Fibroblast of the aortic adventitia (primary cell): ENCODE measurements around the gene DOCK2. TPM values are rescaled to one million over a fixed set of nuclear protein-coding genes. Genes with fewer than 3 reads are reported as not detected.

Source experiments
- DNase-seq: peaks from one replicate; pipeline ENCODE4 v3.0.0-alpha.2; 2010; ENCODE audit warnings: low read depth
- H3K4me3 ChIP-seq: 2 replicates; pipeline ENCODE4 v1.5.1; 2011; ENCODE audit warnings: low read depth, mild to moderate bottlenecking, control low read depth, low read length, moderate library complexity
- CTCF ChIP-seq: IDR thresholded peaks from 2 replicates; pipeline ENCODE4 v1.5.1; 2011; ENCODE audit warnings: mild to moderate bottlenecking, low read length, control low read depth, inconsistent platforms; ENCODE audit not compliant: insufficient read depth
- total RNA-seq: library from RNA; depleted of rRNA; stranded (reverse); fragments of >200 nt; gene quantifications from 2 replicates; pipeline ENCODE4 v1.2.3, GENCODE V29; 2012; ENCODE audit warnings: low replicate concordance

The DOCK2 gene
- total RNA-seq, 1 donor, result 4.6 TPM

DNA sequence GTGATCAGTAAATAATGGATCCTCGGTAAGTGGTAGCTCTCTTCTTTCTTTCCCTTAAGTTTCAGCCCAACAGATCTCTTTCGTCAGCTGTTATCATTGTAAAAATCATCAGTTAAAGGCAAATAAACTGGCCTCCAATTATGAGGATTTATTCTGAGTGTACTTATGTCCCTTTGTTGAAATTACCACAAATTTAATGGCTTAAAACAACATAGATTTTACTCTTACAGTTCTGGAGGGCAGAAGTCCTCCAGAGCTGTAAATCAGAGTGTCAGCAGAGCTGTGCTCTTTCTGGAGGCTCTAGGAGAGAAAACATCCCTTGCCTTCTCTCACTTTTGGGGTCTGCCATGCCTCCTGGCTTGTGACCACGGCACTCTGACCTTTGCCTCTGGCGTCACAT lies 238.7 kb downstream of the DOCK2 start:
- no peak for DNase-seq
- TF ChIP-seq CTCF, result no peak
- no peak overlapping the region for H3K4me3 ChIP-seq

GRCh38 chr5:169876386-169876785 lies 239.3 kb downstream of the DOCK2 start:
- TF ChIP-seq CTCF, result no peak
- DNase-seq, result peak; percentile 28
- H3K4me3 ChIP-seq, result no peak overlapping the region

- TF ChIP-seq CTCF, result no peak
- no peak overlapping the region for H3K4me3 ChIP-seq
- no peak for DNase-seq
Observed at GRCh38 chr5:169880012-169880663, 243.1 kb downstream of the DOCK2 start.

GRCh38 chr5:169880785-169881184 lies 243.7 kb downstream of the DOCK2 start:
- DNase-seq, result no peak
- H3K4me3 ChIP-seq, result no peak overlapping the region
- TF ChIP-seq CTCF, result no peak

DNA sequence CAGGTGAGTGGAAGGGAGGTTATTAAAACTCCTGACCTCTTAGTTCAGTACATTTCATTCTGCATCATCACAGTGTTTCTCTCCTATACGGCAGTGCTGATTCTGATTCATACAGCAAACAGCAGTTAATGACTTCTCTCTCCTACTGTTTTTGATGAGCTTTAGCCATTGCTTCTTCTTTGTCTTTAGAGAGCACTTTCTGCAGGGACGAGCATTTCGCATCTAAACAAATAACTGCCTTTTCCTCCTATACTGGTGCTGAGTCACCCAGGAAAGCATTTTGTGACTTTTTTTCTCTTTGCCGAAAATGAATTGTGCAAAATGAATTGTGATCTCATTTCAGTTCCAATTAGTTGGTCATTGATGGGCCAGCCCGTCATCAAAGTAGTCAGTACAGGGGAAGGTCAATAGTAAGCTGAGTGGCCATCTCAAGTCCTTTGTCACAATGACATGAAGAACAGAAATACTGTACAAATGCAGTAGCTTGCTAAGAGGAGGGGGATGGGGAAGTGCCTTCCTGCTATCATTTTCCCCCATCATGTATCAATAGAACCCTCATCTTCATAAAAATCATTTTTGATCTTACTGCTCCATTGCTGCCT lies 244.7 kb downstream of the DOCK2 start:
- H3K4me3 ChIP-seq, result no peak overlapping the region
- no peak for TF ChIP-seq CTCF
- DNase-seq, result no peak

DNA sequence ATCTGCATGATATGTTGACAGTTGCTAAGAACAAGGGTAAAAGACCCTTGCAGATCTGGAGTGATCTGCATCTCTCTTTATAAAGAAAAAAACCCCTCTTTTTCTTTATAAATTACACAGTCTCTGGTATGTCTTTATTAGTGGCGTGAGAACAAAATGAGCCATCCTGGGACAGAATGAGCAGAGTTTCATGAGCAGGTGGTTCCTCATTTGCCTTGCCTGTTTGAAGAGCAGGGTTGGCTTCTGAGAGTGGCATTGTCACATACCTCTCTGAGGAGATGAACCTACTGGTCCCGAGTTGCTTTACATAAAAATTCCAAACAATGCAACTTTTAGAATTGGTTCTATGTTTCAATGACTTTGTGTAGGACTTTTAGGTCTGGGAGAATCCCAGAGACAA lies 249.0 kb downstream of the DOCK2 start:
- no peak for DNase-seq
- H3K4me3 ChIP-seq, result no peak overlapping the region
- TF ChIP-seq CTCF, result no peak

GRCh38 chr5:169886677-169887076 lies 249.6 kb downstream of the DOCK2 start:
- DNase-seq, result no peak
- H3K4me3 ChIP-seq, result no peak overlapping the region
- no peak for TF ChIP-seq CTCF
